PC-9 (cell line): Measurements from ENCODE around the gene ANKK1. TPM values are rescaled to one million over a fixed set of nuclear protein-coding genes. Genes with fewer than 3 reads are reported as not detected.

Experiments
- BruUV-seq: library from RNA; stranded (reverse); fragments of 400-500 nt; replicated peaks from 2 replicates; lab custom pipeline; 2021; lab: Mats Ljungman, UMichigan
- CTCF ChIA-PET: fragments of 300-600 bp; sonication (Branson Sonifier 250); formaldehyde crosslinking; loops from one replicate; lab custom pipeline; 2022; ENCODE audit warnings: antibody characterized with exemption; lab: Charles Lee
- POLR2A ChIA-PET: fragments of 300-600 bp; sonication (Branson Sonifier 250); formaldehyde crosslinking; loops from one replicate; lab custom pipeline; 2022; ENCODE audit warnings: antibody characterized with exemption; ENCODE audit not compliant: unreplicated experiment; lab: Charles Lee
- DNase-seq, 2 experiments: peaks; one replicate each; pipeline versions ENCODE4 v3.0.0 to v3.0.0-alpha.2; 2015 to 2022; ENCODE audit warnings: mixed read lengths in 1 of 2
- H2AFZ ChIP-seq: fragments of 200-600 bp; sonication (generic); 2 replicates; pipeline ENCODE4 v1.8.1; 2017; ENCODE audit warnings: antibody characterized with exemption
- H3F3A ChIP-seq: fragments of 200-600 bp; sonication (generic); 2 replicates; pipeline ENCODE4 v1.8.1; 2017; ENCODE audit warnings: antibody characterized with exemption, mild to moderate bottlenecking, low read depth; ENCODE audit not compliant: insufficient read depth
- H3K27ac ChIP-seq: fragments of 200-600 bp; sonication (generic); 2 replicates; pipeline ENCODE4 v1.6.1; 2016; ENCODE audit warnings: mixed run types
- H3K27me3 ChIP-seq: fragments of 200-600 bp; sonication (generic); 2 replicates; pipeline ENCODE4 v1.6.1; 2016; ENCODE audit warnings: low read depth, mixed run types; ENCODE audit not compliant: insufficient read depth
- H3K36me3 ChIP-seq: fragments of 200-600 bp; sonication (generic); 2 replicates; pipeline ENCODE4 v1.6.1; 2016; ENCODE audit warnings: low read depth, mixed run types
- H3K4me1 ChIP-seq: fragments of 200-600 bp; sonication (generic); replicated peaks from 2 replicates; pipeline ENCODE4 v1.6.1; 2016; ENCODE audit warnings: mixed run types; ENCODE audit not compliant: insufficient read depth
- H3K4me2 ChIP-seq: fragments of 200-600 bp; sonication (generic); 2 replicates; pipeline ENCODE4 v1.6.1; 2017; ENCODE audit warnings: mixed run types
- H3K4me3 ChIP-seq: fragments of 200-600 bp; sonication (generic); 2 replicates; pipeline ENCODE4 v1.6.1; 2016; ENCODE audit warnings: mixed run types
- H3K79me2 ChIP-seq: fragments of 200-600 bp; sonication (generic); 2 replicates; pipeline ENCODE4 v1.6.1; 2017; ENCODE audit warnings: low read depth, mixed run types
- H3K9me2 ChIP-seq: fragments of 200-600 bp; sonication (generic); 2 replicates; pipeline ENCODE4 v1.8.1; 2017; ENCODE audit warnings: mild to moderate bottlenecking; ENCODE audit not compliant: insufficient read depth
- H3K9me3 ChIP-seq: fragments of 200-600 bp; sonication (generic); 2 replicates; pipeline ENCODE4 v1.8.1; 2016; ENCODE audit warnings: low read depth; ENCODE audit not compliant: insufficient read depth
- H4K20me1 ChIP-seq: fragments of 200-600 bp; sonication (generic); 2 replicates; pipeline ENCODE4 v1.8.1; 2017; ENCODE audit not compliant: insufficient read depth
- CTCF ChIP-seq: fragments of 200-600 bp; sonication (generic); conservative IDR thresholded peaks from 2 replicates; pipeline ENCODE4 v1.6.1; 2017; ENCODE audit warnings: mixed run types, antibody characterized with exemption, mild to moderate bottlenecking, moderate library complexity
- EZH2 ChIP-seq: fragments of 200-600 bp; sonication (generic); IDR thresholded peaks from 2 replicates; pipeline ENCODE4 v1.8.0; 2017; ENCODE audit warnings: antibody characterized with exemption, low read depth
- intact Hi-C: fragments of 100-400 bp; cut with micrococcal nuclease; formaldehyde crosslinking; loops from one replicate; pipeline ENCODE4 v1.10.0; 2022; ENCODE audit not compliant: unreplicated experiment
- total RNA-seq: library from RNA; stranded (reverse); gene quantifications from 2 replicates; pipeline ENCODE4 v1.2.3, GENCODE V29; 2021

The ANKK1 gene
- total RNA-seq, 1 experiment from 2014 or later = not detected

GRCh38 chr11:113408887-113409286 lies 21.3 kb downstream of the ANKK1 start:
- ChIA-PET CTCF (no interaction called here), POLR2A (no interaction called here)
- no TSS peak for BruUV-seq
- Histone ChIP-seq H2AFZ (no peak overlapping the region), H3F3A (no peaks in the 10 kb centered on the region), H3K27ac (no peak overlapping the region), H3K27me3 (peaks cover 97% of the 10 kb centered on the region), H3K36me3 (no peaks in the 10 kb centered on the region), H4K20me1 (0 out of 2 replicates have a peak, but pooled peaks cover 3% of the 10 kb centered on the region), H3K4me3 (no peak overlapping the region), H3K9me2 (no peaks in the 10 kb centered on the region), H3K79me2 (no peaks in the 10 kb centered on the region), H3K4me2 (no peak overlapping the region), H3K4me1 (no peaks in the 10 kb centered on the region), H3K9me3 (no peaks in the 10 kb centered on the region)
- no peak for DNase-seq
- TF ChIP-seq EZH2 (no peak), CTCF (no peak)
- intact Hi-C loops = no loop called here

GRCh38 chr11:113409526-113409925 lies 21.9 kb downstream of the ANKK1 start:
- Histone ChIP-seq H3K4me1 (no peaks in the 10 kb centered on the region), H4K20me1 (0 out of 2 replicates have a peak, but pooled peaks cover 3% of the 10 kb centered on the region), H3K79me2 (no peaks in the 10 kb centered on the region), H3K4me3 (no peak overlapping the region), H3K9me3 (no peaks in the 10 kb centered on the region), H3K27me3 (peaks cover 97% of the 10 kb centered on the region), H3K4me2 (no peak overlapping the region), H3K27ac (no peak overlapping the region), H3K9me2 (no peaks in the 10 kb centered on the region), H3F3A (no peaks in the 10 kb centered on the region), H3K36me3 (no peaks in the 10 kb centered on the region), H2AFZ (no peak overlapping the region)
- TF ChIP-seq CTCF (no peak), EZH2 (no peak)
- CTCF ChIA-PET = no interaction called here
- POLR2A ChIA-PET = no interaction called here
- DNase-seq = no peak
- intact Hi-C loops = no loop called here
- BruUV-seq = no TSS peak

- Histone ChIP-seq H3K9me2 (no peaks in the 10 kb centered on the region), H3K36me3 (no peaks in the 10 kb centered on the region), H3K4me2 (no peak overlapping the region), H3F3A (no peaks in the 10 kb centered on the region), H3K4me3 (no peak overlapping the region), H3K79me2 (no peaks in the 10 kb centered on the region), H4K20me1 (0 out of 2 replicates have a peak, but pooled peaks cover 3% of the 10 kb centered on the region), H3K4me1 (no peaks in the 10 kb centered on the region), H3K27me3 (peaks cover 97% of the 10 kb centered on the region), H2AFZ (no peak overlapping the region), H3K27ac (no peak overlapping the region), H3K9me3 (no peaks in the 10 kb centered on the region)
- DNase-seq = no peak
- intact Hi-C loops = no loop called here
- no TSS peak for BruUV-seq
- POLR2A ChIA-PET = no interaction called here
- TF ChIP-seq CTCF = no peak
- TF ChIP-seq EZH2 = no peak
- CTCF ChIA-PET = no interaction called here
These were observed 23.0 kb downstream of the ANKK1 start for GRCh38 chr11:113410414-113411135.
